Gastrocnemius medialis (tissue), 4 donors: ENCODE data around the gene CMTM5.

Experiments
- POLR2A ChIP-seq, 2 donors: fragments of 450-650 bp; IDR thresholded peaks; one replicate each; pipeline ENCODE4 v1.6.1; 2017; ENCODE audit warnings: antibody characterized with exemption in 2 of 2, mild to moderate bottlenecking in 2 of 2, moderate library complexity in 2 of 2
- TF ChIP-seq, protein P1 (sequence below), 5 experiments: fragments of 450-650 bp in 3 of 5; fragments of 200-600 bp in 2 of 5; sonication (generic) in 2 of 5; IDR thresholded peaks in 4 of 5; conservative IDR thresholded peaks in 1 of 5; 1 replicate in 4 of 5; 2 replicates in 1 of 5; pipeline ENCODE4 v1.5.1; 2016 to 2019; ENCODE audit warnings: antibody characterized with exemption in 5 of 5, mild to moderate bottlenecking in 3 of 5, moderate library complexity in 3 of 5

- TF ChIP-seq, protein P1, sequence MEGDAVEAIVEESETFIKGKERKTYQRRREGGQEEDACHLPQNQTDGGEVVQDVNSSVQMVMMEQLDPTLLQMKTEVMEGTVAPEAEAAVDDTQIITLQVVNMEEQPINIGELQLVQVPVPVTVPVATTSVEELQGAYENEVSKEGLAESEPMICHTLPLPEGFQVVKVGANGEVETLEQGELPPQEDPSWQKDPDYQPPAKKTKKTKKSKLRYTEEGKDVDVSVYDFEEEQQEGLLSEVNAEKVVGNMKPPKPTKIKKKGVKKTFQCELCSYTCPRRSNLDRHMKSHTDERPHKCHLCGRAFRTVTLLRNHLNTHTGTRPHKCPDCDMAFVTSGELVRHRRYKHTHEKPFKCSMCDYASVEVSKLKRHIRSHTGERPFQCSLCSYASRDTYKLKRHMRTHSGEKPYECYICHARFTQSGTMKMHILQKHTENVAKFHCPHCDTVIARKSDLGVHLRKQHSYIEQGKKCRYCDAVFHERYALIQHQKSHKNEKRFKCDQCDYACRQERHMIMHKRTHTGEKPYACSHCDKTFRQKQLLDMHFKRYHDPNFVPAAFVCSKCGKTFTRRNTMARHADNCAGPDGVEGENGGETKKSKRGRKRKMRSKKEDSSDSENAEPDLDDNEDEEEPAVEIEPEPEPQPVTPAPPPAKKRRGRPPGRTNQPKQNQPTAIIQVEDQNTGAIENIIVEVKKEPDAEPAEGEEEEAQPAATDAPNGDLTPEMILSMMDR (IDR thresholded peaks at IDR 0.05 in 4 of 5, conservative IDR thresholded peaks at IDR 0.05 in 1 of 5) = no peak
- TF ChIP-seq POLR2A (IDR thresholded peaks at IDR 0.05) = no peak
These were observed 328 bp downstream of the CMTM5 start for GRCh38 chr14:23377198-23377550.
